PC-3 (cell line): ENCODE measurements around the gene IDH3G. TPM values are rescaled to one million over a fixed set of nuclear protein-coding genes. Genes with fewer than 3 reads are reported as not detected.
"Not testable (repeated sequence)": the region's sequence is repeated elsewhere in the genome, so short reads cannot be mapped to it uniquely, and the experiment has no call there.

Experiments
- ATAC-seq: fragments of 200-7000 bp; cut with Tn5 transposase; 2 replicates; pipeline ENCODE4 v1.9.1; 2020; ENCODE audit warnings: mild to moderate bottlenecking, moderate library complexity
- BruUV-seq: library from RNA; stranded (reverse); fragments of 400-500 nt; replicated peaks from 2 replicates; lab custom pipeline; 2021; lab: Mats Ljungman, UMichigan
- CTCF ChIA-PET: fragments of 300-600 bp; sonication (Branson Sonifier 250); formaldehyde crosslinking; loops from one replicate; lab custom pipeline; 2022; ENCODE audit warnings: antibody characterized with exemption; lab: Charles Lee
- POLR2A ChIA-PET: fragments of 300-600 bp; sonication (Branson Sonifier 250); formaldehyde crosslinking; loops from one replicate; lab custom pipeline; 2022; ENCODE audit warnings: antibody characterized with exemption; ENCODE audit not compliant: unreplicated experiment; lab: Charles Lee
- DNase-seq: peaks from one replicate; pipeline ENCODE4 v3.0.0-alpha.2; 2015
- H2AFZ ChIP-seq: fragments of 300-600 bp; sonication (generic); 2 replicates; pipeline ENCODE4 v1.6.0; 2016; ENCODE audit warnings: antibody characterized with exemption, low read length
- H3F3A ChIP-seq: fragments of 300-600 bp; sonication (generic); one replicate; pipeline ENCODE4 v1.6.0; 2017; ENCODE audit warnings: antibody characterized with exemption, low read length, control low read depth, mild to moderate bottlenecking; ENCODE audit not compliant: unreplicated experiment
- H3K27ac ChIP-seq: fragments of 300-600 bp; sonication (generic); 2 replicates; pipeline ENCODE4 v1.5.1; 2016; ENCODE audit warnings: mild to moderate bottlenecking, low read length
- H3K27me3 ChIP-seq: fragments of 300-600 bp; sonication (generic); 2 replicates; pipeline ENCODE4 v1.6.1; 2016; ENCODE audit warnings: low read length, mixed read lengths
- H3K36me3 ChIP-seq: fragments of 300-600 bp; sonication (generic); 2 replicates; pipeline ENCODE4 v1.6.1; 2016; ENCODE audit warnings: low read depth, mixed run types, low read length, mixed read lengths
- H3K4me1 ChIP-seq: fragments of 300-600 bp; sonication (generic); 2 replicates; pipeline ENCODE4 v1.5.1; 2016; ENCODE audit warnings: low read length; ENCODE audit not compliant: insufficient read depth
- H3K4me2 ChIP-seq: fragments of 300-600 bp; sonication (generic); 2 replicates; pipeline ENCODE4 v1.6.0; 2016; ENCODE audit warnings: low read length
- H3K4me3 ChIP-seq: fragments of 300-600 bp; sonication (generic); 2 replicates; pipeline ENCODE4 v1.5.1; 2016; ENCODE audit warnings: mild to moderate bottlenecking, low read length, mixed read lengths
- H3K79me2 ChIP-seq: fragments of 300-600 bp; sonication (generic); 2 replicates; pipeline ENCODE4 v1.6.1; 2017; ENCODE audit warnings: low read length, mixed read lengths
- H3K9ac ChIP-seq: fragments of 300-600 bp; sonication (generic); 2 replicates; pipeline ENCODE4 v1.6.0; 2016; ENCODE audit warnings: mild to moderate bottlenecking, low read length
- H3K9me2 ChIP-seq: fragments of 300-600 bp; sonication (generic); replicated peaks from 2 replicates; pipeline ENCODE4 v1.6.1; 2016; ENCODE audit warnings: mixed run types, low read length, mixed read lengths
- H3K9me3 ChIP-seq: fragments of 300-600 bp; sonication (generic); 2 replicates; pipeline ENCODE4 v1.6.1; 2016; ENCODE audit warnings: low read length, mixed read lengths
- H4K20me1 ChIP-seq: fragments of 300-600 bp; sonication (generic); 2 replicates; pipeline ENCODE4 v1.6.1; 2016; ENCODE audit warnings: low read length, mixed read lengths
- EZH2 ChIP-seq: fragments of 300-600 bp; sonication (generic); IDR thresholded peaks from one replicate; pipeline ENCODE4 v1.6.1; 2017; ENCODE audit warnings: antibody characterized with exemption, mild to moderate bottlenecking, low read length; ENCODE audit not compliant: unreplicated experiment
- EZH2phosphoT487 ChIP-seq: fragments of 300-600 bp; sonication (generic); IDR thresholded peaks from 2 replicates; pipeline ENCODE4 v1.6.1; 2018; ENCODE audit warnings: mild to moderate bottlenecking, antibody characterized with exemption, low read length, borderline replicate concordance
- intact Hi-C: fragments of 100-400 bp; cut with micrococcal nuclease; formaldehyde crosslinking; loops from 2 replicates; pipeline ENCODE4 v1.9.0; 2023
- total RNA-seq: library from RNA; depleted of rRNA; stranded (reverse); fragments of >200 nt; gene quantifications from 2 replicates; pipeline ENCODE4 v1.2.3, GENCODE V29; 2014
- TF ChIP-seq, protein P1 (sequence below): fragments of 300-600 bp; sonication (generic); conservative IDR thresholded peaks from 2 replicates; pipeline ENCODE4 v1.5.1; 2017; ENCODE audit warnings: antibody characterized with exemption, low read depth, mild to moderate bottlenecking, low read length

Gene IDH3G
- total RNA-seq, 1 experiment from 2014 or later, result 104 TPM

DNA sequence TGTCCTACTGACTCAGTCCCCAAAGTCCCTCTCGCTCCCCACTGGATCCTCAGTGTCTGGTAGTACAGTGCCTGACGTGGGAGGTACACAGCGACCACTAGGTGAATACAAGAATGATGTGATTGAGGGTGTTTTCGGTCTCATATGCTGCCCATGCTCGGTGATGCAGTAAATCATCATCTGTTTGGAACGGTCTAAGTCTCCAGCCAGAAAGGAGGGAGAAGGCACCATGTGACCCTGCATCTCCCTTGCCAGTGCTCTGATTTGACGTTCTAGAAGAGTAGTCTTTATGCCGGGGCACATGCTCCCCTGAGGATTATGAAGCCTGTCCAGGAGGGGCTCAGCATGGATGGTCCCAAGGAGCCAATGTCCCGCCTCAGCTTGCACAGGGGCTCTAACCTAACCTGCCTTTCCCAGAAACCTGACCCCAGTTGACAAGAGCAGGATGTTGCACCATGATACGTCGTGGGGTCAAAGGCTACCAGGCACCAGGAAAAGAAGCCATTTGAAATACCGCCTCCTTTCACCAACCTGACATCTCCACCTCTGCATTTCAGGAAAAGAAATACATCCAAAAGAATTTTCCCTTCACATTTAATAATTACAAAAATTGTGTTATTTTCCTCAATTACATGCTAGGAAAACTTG lies 43.9 kb downstream of the IDH3G start:
- no peaks in the 10 kb centered on the region for H3K27me3 ChIP-seq
- ATAC-seq, result no peak
- no peak for DNase-seq
- H4K20me1 ChIP-seq, result no peaks in the 10 kb centered on the region
- TF ChIP-seq EZH2phosphoT487, result no peak
- no peak for TF ChIP-seq EZH2
- TF ChIP-seq, protein P1, sequence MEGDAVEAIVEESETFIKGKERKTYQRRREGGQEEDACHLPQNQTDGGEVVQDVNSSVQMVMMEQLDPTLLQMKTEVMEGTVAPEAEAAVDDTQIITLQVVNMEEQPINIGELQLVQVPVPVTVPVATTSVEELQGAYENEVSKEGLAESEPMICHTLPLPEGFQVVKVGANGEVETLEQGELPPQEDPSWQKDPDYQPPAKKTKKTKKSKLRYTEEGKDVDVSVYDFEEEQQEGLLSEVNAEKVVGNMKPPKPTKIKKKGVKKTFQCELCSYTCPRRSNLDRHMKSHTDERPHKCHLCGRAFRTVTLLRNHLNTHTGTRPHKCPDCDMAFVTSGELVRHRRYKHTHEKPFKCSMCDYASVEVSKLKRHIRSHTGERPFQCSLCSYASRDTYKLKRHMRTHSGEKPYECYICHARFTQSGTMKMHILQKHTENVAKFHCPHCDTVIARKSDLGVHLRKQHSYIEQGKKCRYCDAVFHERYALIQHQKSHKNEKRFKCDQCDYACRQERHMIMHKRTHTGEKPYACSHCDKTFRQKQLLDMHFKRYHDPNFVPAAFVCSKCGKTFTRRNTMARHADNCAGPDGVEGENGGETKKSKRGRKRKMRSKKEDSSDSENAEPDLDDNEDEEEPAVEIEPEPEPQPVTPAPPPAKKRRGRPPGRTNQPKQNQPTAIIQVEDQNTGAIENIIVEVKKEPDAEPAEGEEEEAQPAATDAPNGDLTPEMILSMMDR, result no peak
- no peaks in the 10 kb centered on the region for H3K79me2 ChIP-seq
- H2AFZ ChIP-seq, result no peak overlapping the region
- H3K9ac ChIP-seq, result no peak overlapping the region
- no peaks in the 10 kb centered on the region for H3F3A ChIP-seq
- no peaks in the 10 kb centered on the region for H3K9me3 ChIP-seq
- H3K4me1 ChIP-seq, result no peaks in the 10 kb centered on the region
- no peaks in the 10 kb centered on the region for H3K9me2 ChIP-seq
- intact Hi-C loops, result no loop called here
- no peak overlapping the region for H3K4me2 ChIP-seq
- no peaks in the 10 kb centered on the region for H3K36me3 ChIP-seq
- CTCF ChIA-PET, result no interaction called here
- no peak overlapping the region for H3K27ac ChIP-seq
- no TSS peak for BruUV-seq
- POLR2A ChIA-PET, result no interaction called here
- H3K4me3 ChIP-seq, result no peak overlapping the region

DNA sequence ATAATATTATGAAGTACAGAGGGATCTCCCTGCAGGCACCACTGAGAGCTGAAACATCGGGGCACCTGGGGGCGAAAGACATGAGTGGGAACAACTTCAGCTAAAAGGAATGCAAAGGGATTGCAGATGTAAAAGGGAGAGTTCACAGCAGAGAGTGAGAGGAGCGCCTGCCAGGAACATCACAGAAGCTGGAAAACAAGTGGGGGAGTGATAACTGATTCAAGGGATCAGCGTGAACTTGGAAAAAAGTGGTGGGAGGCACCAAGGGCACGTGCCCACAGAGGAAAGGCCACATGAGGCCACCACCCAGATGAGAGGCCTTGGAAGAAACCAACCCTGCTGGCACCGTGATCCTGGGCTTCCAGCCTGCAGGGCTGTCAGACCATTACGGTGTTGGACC lies 45.2 kb downstream of the IDH3G start:
- DNase-seq, ATAC-seq, H3K27ac ChIP-seq, H3K9me2 ChIP-seq, H3K27me3 ChIP-seq, H3K79me2 ChIP-seq, H3K4me3 ChIP-seq, H3K36me3 ChIP-seq, intact Hi-C loops, H3K4me2 ChIP-seq, POLR2A ChIA-PET, H2AFZ ChIP-seq, H3F3A ChIP-seq, H4K20me1 ChIP-seq, H3K4me1 ChIP-seq, BruUV-seq, CTCF ChIA-PET, H3K9me3 ChIP-seq, H3K9ac ChIP-seq: not testable (repeated sequence)

DNA sequence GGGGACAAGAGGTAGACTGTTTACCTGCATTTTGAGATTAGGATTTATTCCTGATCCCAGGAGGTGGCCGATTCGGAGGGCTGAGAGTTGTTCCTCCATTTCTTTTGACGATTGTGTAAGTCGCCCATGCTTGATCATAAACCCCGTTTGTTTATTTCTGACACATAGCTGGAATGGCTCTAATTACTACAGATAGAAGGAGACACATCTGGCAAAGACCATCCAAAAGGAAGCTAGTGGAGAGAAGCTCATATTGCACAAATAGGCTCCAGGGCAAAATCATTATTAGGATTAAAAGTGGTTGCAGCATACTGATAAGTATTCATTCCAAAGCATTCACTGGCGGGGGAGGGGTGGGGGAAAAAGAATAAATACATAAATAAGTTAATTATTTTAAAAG lies 47.2 kb downstream of the IDH3G start:
- DNase-seq, POLR2A ChIA-PET, H4K20me1 ChIP-seq, H3K4me2 ChIP-seq, H2AFZ ChIP-seq, H3K79me2 ChIP-seq, H3F3A ChIP-seq, H3K9ac ChIP-seq, H3K4me1 ChIP-seq, intact Hi-C loops, BruUV-seq, H3K9me2 ChIP-seq, ATAC-seq, H3K9me3 ChIP-seq, H3K27ac ChIP-seq, H3K36me3 ChIP-seq, H3K27me3 ChIP-seq, CTCF ChIA-PET, H3K4me3 ChIP-seq: not testable (repeated sequence)

DNA sequence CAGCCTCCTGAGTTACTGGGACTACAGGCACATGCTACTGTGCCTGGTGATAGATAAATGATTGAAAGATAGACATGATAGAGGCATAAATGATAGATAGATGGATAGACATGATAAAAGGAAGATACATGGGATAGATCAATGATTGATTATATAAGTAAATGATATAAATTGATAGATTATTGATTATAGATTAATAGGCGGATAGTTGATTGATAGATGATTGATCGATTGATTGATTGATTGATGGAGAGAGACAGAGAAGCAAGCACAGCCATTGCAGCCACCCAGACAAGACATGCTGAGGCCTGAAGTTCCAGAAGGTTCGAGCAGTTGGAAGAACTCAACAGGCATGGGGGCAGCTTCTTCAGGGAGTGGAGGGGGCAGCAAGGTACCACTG lies 47.8 kb downstream of the IDH3G start:
- ATAC-seq, result no peak
- BruUV-seq, result no TSS peak
- Histone ChIP-seq H3F3A (no peaks in the 10 kb centered on the region), H4K20me1 (no peaks in the 10 kb centered on the region), H3K36me3 (no peaks in the 10 kb centered on the region), H2AFZ (no peak overlapping the region), H3K79me2 (no peaks in the 10 kb centered on the region), H3K4me1 (no peaks in the 10 kb centered on the region), H3K9me3 (no peaks in the 10 kb centered on the region), H3K27me3 (no peaks in the 10 kb centered on the region), H3K9me2 (no peaks in the 10 kb centered on the region), H3K9ac (no peak overlapping the region), H3K4me3 (no peak overlapping the region), H3K4me2 (no peak overlapping the region), H3K27ac (no peak overlapping the region)
- no peak for DNase-seq
- TF ChIP-seq, protein P1, result no peak
- no peak for TF ChIP-seq EZH2
- TF ChIP-seq EZH2phosphoT487, result no peak
- ChIA-PET POLR2A (no interaction called here), CTCF (no interaction called here)
- intact Hi-C loops, result no loop called here

DNA sequence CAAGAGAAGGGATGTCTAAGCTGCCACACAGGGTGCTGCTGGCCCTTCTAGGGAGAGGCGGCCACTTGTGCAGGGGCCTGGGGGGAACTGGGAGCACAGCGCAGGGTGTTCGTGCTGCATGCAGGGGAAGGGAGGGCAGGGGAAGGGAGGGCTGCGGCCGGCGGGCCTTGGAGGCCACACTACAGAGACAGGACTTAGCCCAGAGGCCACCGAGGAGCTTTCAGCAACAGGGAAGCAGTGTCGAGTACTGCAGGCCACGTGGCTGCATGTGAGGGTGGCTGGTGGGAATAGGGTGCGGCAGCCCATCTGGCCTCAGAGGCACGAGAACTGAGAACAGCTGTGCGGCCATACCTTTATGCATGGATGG lies 49.1 kb downstream of the IDH3G start:
- H3K9ac ChIP-seq, intact Hi-C loops, BruUV-seq, H3K9me3 ChIP-seq, ATAC-seq, H3K36me3 ChIP-seq, H3K79me2 ChIP-seq, DNase-seq, H3K4me3 ChIP-seq, H3F3A ChIP-seq, H3K4me1 ChIP-seq, H3K4me2 ChIP-seq, H2AFZ ChIP-seq, H3K27me3 ChIP-seq, H3K27ac ChIP-seq, CTCF ChIA-PET, H4K20me1 ChIP-seq, POLR2A ChIA-PET, H3K9me2 ChIP-seq: not testable (repeated sequence)
